Cardiac fibroblast (primary cell): ENCODE results near the gene ZFAND5.
A peak's percentile ranks its signal among the peaks of the same experiment; 100 is the strongest.

ENCODE experiments used
- DNase-seq, 2 donors: peaks; one replicate each; pipeline versions ENCODE4 v3.0.0 to v3.0.0-alpha.2; 2010; ENCODE audit warnings: low read depth in 2 of 2
- H3K4me3 ChIP-seq, 2 donors: replicated peaks in 1 of 2; 1 replicate in 1 of 2; 2 replicates in 1 of 2; pipeline ENCODE4 v1.5.1; 2011; ENCODE audit warnings: low read depth in 2 of 2, low read length in 2 of 2, mild to moderate bottlenecking in 2 of 2, moderate library complexity in 1 of 2
- TF ChIP-seq, protein P1 (sequence below): IDR thresholded peaks from one replicate; pipeline ENCODE4 v1.5.1; 2011; ENCODE audit warnings: low read depth, mild to moderate bottlenecking, low read length, inconsistent platforms

The ZFAND5 gene

DNA sequence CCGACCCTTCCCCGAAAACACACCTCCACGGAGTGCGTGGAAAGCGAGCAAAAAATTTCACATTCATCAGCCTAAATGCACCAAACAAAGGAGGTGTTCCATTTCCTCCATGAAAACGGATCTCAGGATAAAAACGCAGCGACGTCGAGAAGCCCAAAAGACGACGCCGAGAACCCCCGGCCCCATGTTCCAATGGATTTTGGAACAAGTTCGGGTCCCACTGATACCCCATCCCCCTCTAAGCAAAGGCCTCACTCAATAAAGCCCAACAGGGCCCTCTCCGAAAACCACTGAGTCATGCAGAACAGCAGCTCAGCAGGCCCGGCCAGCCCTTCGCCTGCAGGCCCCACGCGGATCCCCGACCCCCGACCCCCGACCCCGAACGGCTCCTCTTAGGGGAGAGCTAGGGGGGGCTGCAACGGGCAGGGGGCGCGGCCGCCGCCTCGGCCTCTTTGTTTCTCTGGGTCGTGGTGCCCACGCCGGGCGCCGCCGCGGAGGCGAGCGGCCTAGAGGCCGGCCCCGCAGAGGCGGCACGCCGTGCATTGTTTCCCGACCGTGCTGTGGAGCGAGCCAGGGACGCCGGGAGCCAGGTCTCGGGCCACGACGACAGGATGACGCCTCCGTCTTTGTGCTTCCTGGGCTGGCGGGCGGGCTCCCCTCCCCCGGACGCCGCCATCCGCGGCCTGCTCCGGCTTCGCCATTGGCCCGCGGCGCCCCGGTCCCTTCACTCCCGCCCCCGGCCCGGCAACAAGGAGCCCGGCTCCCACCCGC is 915 bp downstream of the ZFAND5 start:
- TF ChIP-seq, protein P1, sequence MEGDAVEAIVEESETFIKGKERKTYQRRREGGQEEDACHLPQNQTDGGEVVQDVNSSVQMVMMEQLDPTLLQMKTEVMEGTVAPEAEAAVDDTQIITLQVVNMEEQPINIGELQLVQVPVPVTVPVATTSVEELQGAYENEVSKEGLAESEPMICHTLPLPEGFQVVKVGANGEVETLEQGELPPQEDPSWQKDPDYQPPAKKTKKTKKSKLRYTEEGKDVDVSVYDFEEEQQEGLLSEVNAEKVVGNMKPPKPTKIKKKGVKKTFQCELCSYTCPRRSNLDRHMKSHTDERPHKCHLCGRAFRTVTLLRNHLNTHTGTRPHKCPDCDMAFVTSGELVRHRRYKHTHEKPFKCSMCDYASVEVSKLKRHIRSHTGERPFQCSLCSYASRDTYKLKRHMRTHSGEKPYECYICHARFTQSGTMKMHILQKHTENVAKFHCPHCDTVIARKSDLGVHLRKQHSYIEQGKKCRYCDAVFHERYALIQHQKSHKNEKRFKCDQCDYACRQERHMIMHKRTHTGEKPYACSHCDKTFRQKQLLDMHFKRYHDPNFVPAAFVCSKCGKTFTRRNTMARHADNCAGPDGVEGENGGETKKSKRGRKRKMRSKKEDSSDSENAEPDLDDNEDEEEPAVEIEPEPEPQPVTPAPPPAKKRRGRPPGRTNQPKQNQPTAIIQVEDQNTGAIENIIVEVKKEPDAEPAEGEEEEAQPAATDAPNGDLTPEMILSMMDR, result no peak
- DNase-seq, result peak; percentile 66 to 68

DNA sequence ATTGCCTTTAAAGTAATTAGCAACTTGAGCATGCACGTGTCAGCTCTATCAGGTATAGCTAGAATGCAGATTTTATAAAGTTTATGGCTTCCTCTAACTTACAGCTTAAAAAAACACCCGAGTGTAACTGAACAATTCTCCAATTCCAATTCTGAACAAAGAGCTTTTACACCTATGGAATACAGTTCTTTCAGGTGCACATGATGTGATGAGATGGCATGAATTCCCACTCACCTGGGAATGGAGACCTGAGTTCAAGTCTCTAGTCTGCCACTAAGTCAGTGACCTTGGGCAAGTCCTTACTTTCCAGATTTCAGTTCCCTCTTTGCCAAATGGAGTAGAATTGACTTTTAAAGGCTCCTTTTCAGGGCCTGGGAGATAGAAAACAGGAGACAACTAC is 1.8 kb downstream of the ZFAND5 start:
- DNase-seq, result no peak
- TF ChIP-seq, protein P1, result no peak
- peak overlapping the region; percentile 72 to 78 for H3K4me3 ChIP-seq

More for the DNA sequence above, 915 bp downstream of the ZFAND5 start:
- peak overlapping the region; percentile 72 to 78 for H3K4me3 ChIP-seq

DNA sequence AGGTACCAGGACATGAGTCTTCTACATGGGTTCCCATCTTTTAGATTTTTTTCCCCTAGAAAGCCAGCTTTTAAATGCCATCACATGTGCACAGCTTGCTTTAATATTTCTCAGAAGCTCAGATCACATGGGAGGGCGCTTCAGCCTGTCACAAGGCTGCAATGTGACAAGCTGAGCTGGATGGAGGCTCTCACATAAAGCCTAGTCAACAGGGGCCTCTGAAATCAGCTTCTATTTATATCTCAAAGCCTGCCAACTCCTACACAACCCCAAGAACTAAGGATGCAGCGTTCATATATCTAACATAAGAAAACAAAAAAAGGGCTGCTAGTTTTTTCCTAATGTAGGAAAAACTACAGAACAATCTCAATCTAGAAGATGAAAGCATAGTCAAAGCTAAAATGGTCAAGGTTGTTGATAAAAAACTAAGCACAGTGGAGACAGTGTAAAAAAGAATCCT is 2.3 kb downstream of the ZFAND5 start:
- DNase-seq, result peak; percentile 83 to 88
- TF ChIP-seq, protein P1, result no peak
- H3K4me3 ChIP-seq, result peak overlapping the region; percentile 72 to 78

DNA sequence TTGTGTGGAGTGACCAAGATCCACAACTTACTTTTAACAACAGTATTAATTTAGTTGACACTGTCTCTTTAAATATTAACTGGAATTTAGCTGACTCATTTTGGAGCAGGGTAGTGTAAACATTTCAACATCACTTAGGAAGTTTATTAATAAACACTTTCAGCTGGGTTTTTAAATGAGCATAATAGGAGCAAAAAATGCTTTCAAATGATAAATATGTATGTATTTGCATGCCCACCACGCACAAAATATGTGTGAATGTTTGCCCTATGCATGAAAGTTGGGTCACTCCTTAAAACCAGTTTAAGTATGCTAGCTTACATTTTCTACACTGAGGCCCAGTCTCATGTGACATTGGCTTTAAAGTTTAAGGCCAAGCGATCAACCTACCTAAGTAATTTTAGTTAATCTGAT is 2.9 kb downstream of the ZFAND5 start:
- peak; percentile 49 to 61 for DNase-seq

DNA sequence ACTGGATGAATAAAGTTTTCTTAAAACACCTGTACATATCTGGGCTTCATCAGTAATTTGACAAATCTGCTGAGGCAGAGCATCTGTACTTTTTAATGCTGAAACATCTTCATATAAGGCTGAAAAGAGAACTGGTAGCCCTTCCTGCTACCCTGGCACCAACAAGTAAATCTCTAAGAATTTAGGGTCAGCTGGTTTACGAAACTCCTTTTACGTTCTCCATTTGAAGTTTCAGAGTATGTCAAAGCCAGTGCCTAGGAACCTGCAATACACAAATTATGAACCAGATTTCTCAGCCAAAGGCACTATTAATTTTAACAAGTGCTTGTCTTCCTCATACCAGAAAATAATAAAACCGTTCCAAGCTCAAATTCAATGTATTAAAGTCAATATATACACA is 3.8 kb downstream of the ZFAND5 start:
- peak overlapping the region; percentile 72 to 78 for H3K4me3 ChIP-seq
- DNase-seq, result peak in 1 of 2 donors; percentile 44
- TF ChIP-seq, protein P1, result no peak

More for the DNA sequence above, 2.9 kb downstream of the ZFAND5 start:
- H3K4me3 ChIP-seq, result peak overlapping the region; percentile 72 to 78
- TF ChIP-seq, protein P1, result no peak

DNA sequence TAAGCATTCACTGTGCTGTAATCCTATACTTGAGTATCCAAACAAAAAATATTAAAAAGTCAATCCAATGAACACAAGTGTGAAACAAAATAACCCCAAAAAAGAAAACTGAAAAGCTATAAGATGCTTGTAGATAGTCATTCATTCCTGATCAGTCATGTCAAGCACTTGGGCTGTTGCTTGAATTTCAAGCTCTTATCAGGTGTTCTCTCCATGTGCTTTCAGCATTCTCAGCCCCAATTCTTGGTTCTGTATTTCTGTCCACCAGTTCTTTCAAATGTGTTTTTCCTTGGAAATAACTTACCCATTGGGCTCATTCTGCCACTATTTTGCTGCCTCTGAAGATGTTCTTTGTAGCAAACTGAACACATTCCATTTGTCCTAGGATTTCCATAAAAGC is 4.7 kb downstream of the ZFAND5 start:
- no peak for DNase-seq
- TF ChIP-seq, protein P1, result no peak
- H3K4me3 ChIP-seq, result no peak overlapping the region
